ENCODE measurements around the gene LBH.

The LBH gene

GRCh38 chr2:30231212-30231995 is at the start of gene LBH:
TSS of gene LBH (plus strand) at chr2:30231534. CDS start at chr2:30231739, 205 bp downstream.
- DNase-seq, result peak; percentile 88 to 92 (median 90)

- DNase-seq, result no peak
Measured at GRCh38 chr2:30184035-30184434, 47.3 kb upstream of the LBH start.

- DNase-seq, result no peak
Measured at GRCh38 chr2:30185178-30185577, 46.2 kb upstream of the LBH start.

GRCh38 chr2:30188292-30188691 is 43.0 kb upstream of the LBH start:
- DNase-seq, result no peak

- no peak for DNase-seq
Measured at GRCh38 chr2:30190637-30191036, 40.7 kb upstream of the LBH start.

- DNase-seq, result no peak
Measured at GRCh38 chr2:30191107-30191506, 40.2 kb upstream of the LBH start.

GRCh38 chr2:30191819-30192271 is 39.5 kb upstream of the LBH start:
- DNase-seq, result no peak

- no peak for DNase-seq
Measured at GRCh38 chr2:30192314-30192713, 39.0 kb upstream of the LBH start.

GRCh38 chr2:30193104-30193681 is 38.1 kb upstream of the LBH start:
- no peak for DNase-seq

GRCh38 chr2:30194421-30194820 is 36.9 kb upstream of the LBH start:
- no peak for DNase-seq

GRCh38 chr2:30195016-30195415 is 36.3 kb upstream of the LBH start:
- DNase-seq, result no peak

- no peak for DNase-seq
Measured at GRCh38 chr2:30197570-30198192, 33.7 kb upstream of the LBH start.

- DNase-seq, result no peak
Measured at GRCh38 chr2:30201990-30202389, 29.3 kb upstream of the LBH start.

GRCh38 chr2:30203156-30203555 is 28.2 kb upstream of the LBH start:
- no peak for DNase-seq

- DNase-seq, result no peak
Measured at GRCh38 chr2:30204281-30204680, 27.1 kb upstream of the LBH start.

GRCh38 chr2:30205456-30205855 is 25.9 kb upstream of the LBH start:
- no peak for DNase-seq

- DNase-seq, result no peak
Measured at GRCh38 chr2:30206461-30207430, 24.6 kb upstream of the LBH start.

- no peak for DNase-seq
Measured at GRCh38 chr2:30208453-30208852, 22.9 kb upstream of the LBH start.

GRCh38 chr2:30209227-30209626 is 22.1 kb upstream of the LBH start:
- no peak for DNase-seq

GRCh38 chr2:30213326-30213725 is 18.0 kb upstream of the LBH start:
- no peak for DNase-seq

- DNase-seq, result no peak
Measured at GRCh38 chr2:30213907-30214463, 17.3 kb upstream of the LBH start.

- no peak for DNase-seq
Measured at GRCh38 chr2:30216157-30216556, 15.2 kb upstream of the LBH start.
